NCI-H2081 (cell line): ENCODE results near the gene TPRKB.
"Not testable (repeated sequence)": the region's sequence is repeated elsewhere in the genome, so short reads cannot be mapped to it uniquely, and the experiment has no call there.

Experiments used
- DNase-seq, 2 experiments: peaks; one replicate each; lab custom pipeline; 2025; lab: John Stamatoyannopoulos, UW

TPRKB gene

GRCh38 chr2:73739101-73739500 is 2.0 kb upstream of the TPRKB start:
- DNase-seq = no peak

GRCh38 chr2:73736378-73736777 is 767 bp downstream of the TPRKB start:
- no peak for DNase-seq

- DNase-seq = no peak
Observed at GRCh38 chr2:73730810-73731209, 6.3 kb downstream of the TPRKB start.

GRCh38 chr2:73728711-73729110 is 8.4 kb downstream of the TPRKB start:
- no peak for DNase-seq

- DNase-seq = no peak
Observed at GRCh38 chr2:73728043-73728442, 9.1 kb downstream of the TPRKB start.

- not testable (repeated sequence) for DNase-seq
Observed at GRCh38 chr2:73726657-73727056, 10.5 kb downstream of the TPRKB start.

- no peak for DNase-seq
Observed at GRCh38 chr2:73718851-73719621, 18.1 kb downstream of the TPRKB start.

- no peak for DNase-seq
Observed at GRCh38 chr2:73718421-73718820, 18.7 kb downstream of the TPRKB start.

- DNase-seq = not testable (repeated sequence)
Observed at GRCh38 chr2:73717695-73718094, 19.4 kb downstream of the TPRKB start.

- DNase-seq = no peak
Observed at GRCh38 chr2:73717251-73717606, 19.9 kb downstream of the TPRKB start.

- DNase-seq = no peak
Observed at GRCh38 chr2:73716543-73717250, 20.4 kb downstream of the TPRKB start.

GRCh38 chr2:73714091-73714490 is 23.1 kb downstream of the TPRKB start:
- no peak for DNase-seq

- no peak for DNase-seq
Observed at GRCh38 chr2:73708527-73708926, 28.6 kb downstream of the TPRKB start.

GRCh38 chr2:73707636-73708035 is 29.5 kb downstream of the TPRKB start:
- DNase-seq = no peak

GRCh38 chr2:73707058-73707457 is 30.1 kb downstream of the TPRKB start:
- DNase-seq = no peak

GRCh38 chr2:73705091-73705490 is 32.1 kb downstream of the TPRKB start:
- DNase-seq = no peak

GRCh38 chr2:73704285-73704684 is 32.9 kb downstream of the TPRKB start:
- no peak for DNase-seq

- DNase-seq = no peak
Observed at GRCh38 chr2:73703675-73704074, 33.5 kb downstream of the TPRKB start.

GRCh38 chr2:73702852-73703493 is 34.2 kb downstream of the TPRKB start:
- DNase-seq = not testable (repeated sequence)

GRCh38 chr2:73701968-73702665 is 35.0 kb downstream of the TPRKB start:
- DNase-seq = no peak

- DNase-seq = not testable (repeated sequence)
Observed at GRCh38 chr2:73701448-73701765, 35.7 kb downstream of the TPRKB start.

GRCh38 chr2:73700661-73701447 is 36.3 kb downstream of the TPRKB start:
- no peak for DNase-seq
